ENCODE results near the gene OR10H3. TPM values are rescaled to one million over a fixed set of nuclear protein-coding genes. Genes with fewer than 3 reads are reported as not detected.
"Not testable (repeated sequence)": the region's sequence is repeated elsewhere in the genome, so short reads cannot be mapped to it uniquely, and the experiment has no call there.

The OR10H3 gene
- polyA plus RNA-seq, 1 donor = not detected

- peak; percentile 84 for DNase-seq
These were observed 42.1 kb downstream of the OR10H3 start for GRCh38 chr19:15779756-15780476.

GRCh38 chr19:15780610-15781418 lies 43.0 kb downstream of the OR10H3 start:
- peak; percentile 29 for DNase-seq

GRCh38 chr19:15781661-15782060 lies 43.9 kb downstream of the OR10H3 start:
- no peak for DNase-seq

- DNase-seq = no peak
These were observed 44.4 kb downstream of the OR10H3 start for GRCh38 chr19:15782211-15782610.

- not testable (repeated sequence) for DNase-seq
These were observed 45.1 kb downstream of the OR10H3 start for GRCh38 chr19:15782896-15783295.

GRCh38 chr19:15787611-15788155 lies 49.9 kb downstream of the OR10H3 start, which contains the start of gene OR10H5:
Gene OR10H5 (plus strand): TSS chr19:15787661. CDS start chr19:15794049, 6,388 bp downstream.
- no peak for DNase-seq

GRCh38 chr19:15788594-15789270 lies 50.9 kb downstream of the OR10H3 start:
- DNase-seq = no peak

GRCh38 chr19:15790096-15790495 lies 52.3 kb downstream of the OR10H3 start:
- DNase-seq = no peak

Other genes starting within 250 kb of the OR10H3 start
- not detected for gene CYP4F22, start 229.5 kb upstream of the OR10H3 start, polyA plus RNA-seq (ENCODE audit: insufficient read length)
- gene CYP4F8, start 122.8 kb upstream of the OR10H3 start, polyA plus RNA-seq (ENCODE audit: insufficient read length) = not detected
- 0.08 TPM for gene CYP4F3, start 97.1 kb upstream of the OR10H3 start, polyA plus RNA-seq (ENCODE audit: insufficient read length)
- 1.8 TPM for gene CYP4F12, start 64.9 kb upstream of the OR10H3 start, polyA plus RNA-seq (ENCODE audit: insufficient read length)
- gene OR10H2, start 10.0 kb upstream of the OR10H3 start, polyA plus RNA-seq (ENCODE audit: insufficient read length) = not detected
- 0.04 TPM for gene OR10H5, start 49.7 kb downstream of the OR10H3 start, polyA plus RNA-seq (ENCODE audit: insufficient read length)
- gene OR10H1, start 77.7 kb downstream of the OR10H3 start, polyA plus RNA-seq (ENCODE audit: insufficient read length) = not detected
- not detected for gene CYP4F2, start 160.1 kb downstream of the OR10H3 start, polyA plus RNA-seq (ENCODE audit: insufficient read length)
- not detected for gene CYP4F11, start 196.5 kb downstream of the OR10H3 start, polyA plus RNA-seq (ENCODE audit: insufficient read length)
- gene OR10H4, start 211.0 kb downstream of the OR10H3 start, polyA plus RNA-seq (ENCODE audit: insufficient read length) = not detected